ENCODE data around the gene NFAT5. TPM values are rescaled to one million over a fixed set of nuclear protein-coding genes. Genes with fewer than 3 reads are reported as not detected.

Gene NFAT5
- total RNA-seq, 1 experiment from 2014 or later: 21.0 TPM

GRCh38 chr16:69538808-69539207 is 27.0 kb upstream of the NFAT5 start:
- Histone ChIP-seq H4K8ac (replicated peaks; ENCODE audit: insufficient read length, low read depth, low read length) (no peak overlapping the region), H2BK5ac (ENCODE audit: insufficient read length, low read length) (no peak overlapping the region), H3K79me2 (ENCODE audit: insufficient read depth, low read length) (no peaks in the 10 kb centered on the region), H4K5ac (ENCODE audit: insufficient read length, low read depth, low read length) (no peak overlapping the region), H3K79me1 (ENCODE audit: insufficient read depth, low read depth, low read length, poor library complexity, severe bottlenecking) (no peaks in the 10 kb centered on the region), H3K4ac (ENCODE audit: low read depth, low read length) (no peak overlapping the region), H3K9ac (ENCODE audit: extremely low read depth, insufficient read length, low read length) (no peak overlapping the region), H3K18ac (ENCODE audit: insufficient read length, low read depth, low read length) (no peak overlapping the region), H2AFZ (ENCODE audit: low read length) (no peak overlapping the region), H3K23ac (ENCODE audit: insufficient read length, low read depth, low read length) (no peak overlapping the region), H3K4me1 (ENCODE audit: insufficient read depth, low read length) (no peaks in the 10 kb centered on the region), H3K4me2 (ENCODE audit: insufficient read depth, insufficient read length, low read length) (no peak overlapping the region), H4K20me1 (ENCODE audit: control insufficient read depth, insufficient read depth, insufficient read length) (no peaks in the 10 kb centered on the region), H3T11ph (ENCODE audit: low read length) (no peak overlapping the region), H3K27ac (ENCODE audit: insufficient read length, low read depth, low read length) (no peak overlapping the region), H3K56ac (ENCODE audit: insufficient read length, low read depth, low read length) (no peak overlapping the region), H4K91ac (ENCODE audit: insufficient read length, low read depth, low read length) (no peak overlapping the region), H2BK20ac (ENCODE audit: low read depth, low read length, poor library complexity, severe bottlenecking) (no peak overlapping the region), H2AK5ac (ENCODE audit: insufficient read length, low read length) (no peak overlapping the region), H2BK12ac (ENCODE audit: insufficient read length, low read depth, low read length) (no peak overlapping the region), H3K27me3 (ENCODE audit: insufficient read depth, low read length) (no peaks in the 10 kb centered on the region), H3K23me2 (ENCODE audit: insufficient read length, low read depth, low read length, poor library complexity, severe bottlenecking) (no peaks in the 10 kb centered on the region), H2BK15ac (ENCODE audit: low read depth, low read length) (no peak overlapping the region), H3K14ac (ENCODE audit: insufficient read depth, low read length) (no peak overlapping the region), H2BK120ac (ENCODE audit: low read depth, low read length, poor library complexity, severe bottlenecking) (no peak overlapping the region), H3K9me3 (ENCODE audit: control insufficient read depth, low read depth, low read length) (no peaks in the 10 kb centered on the region)
- Mint-ChIP-seq H3K27me3 (ENCODE audit: low read depth) (no peaks in the 10 kb centered on the region), H3K36me3 (ENCODE audit: insufficient read depth in 1 of 3, low read depth in 3 of 3) (no peaks in the 10 kb centered on the region), H3K27ac (no peak overlapping the region), H3K4me3 (no peak overlapping the region), H3K9me3 (no peaks in the 10 kb centered on the region), H3K4me1 (peaks cover 3 to 5% of the 10 kb centered on the region in 2 experiments; a peak in 3 of 4 replicates)
- no CpG with 5 or more reads among the region's 1 CpG for WGBS (ENCODE audit: extremely low coverage, insufficient read length, low lambda C conversion rate)
- no peak for TF ChIP-seq CTCF (conservative IDR thresholded peaks at IDR 0.05)
- DNase-seq: no peak

Measured in H9 (cell line).